Pancreas (tissue), 10 donors: ENCODE data around the gene KLF15. TPM values are rescaled to one million over a fixed set of nuclear protein-coding genes. Genes with fewer than 3 reads are reported as not detected.

Experiments used
- ATAC-seq, 4 donors: fragments of 200-7000 bp; cut with Tn5 transposase; one replicate each; pipeline versions ENCODE4 v1.8.0 to v1.9.1; 2020; ENCODE audit warnings: mild to moderate bottlenecking in 4 of 4, moderate library complexity in 4 of 4
- DNase-seq, 6 donors: peaks; one replicate each; pipeline ENCODE4 v3.0.0-alpha.2; 2020
- FAIRE-seq: peaks from 2 replicates; lab custom pipeline; 2012; peaks lifted over from hg19 to GRCh38; lab: Jason Lieb, UNC
- H3K27ac ChIP-seq, 4 donors: fragments of 200-600 bp; sonication (generic); 1 replicate in 3 of 4; 2 replicates in 1 of 4; pipeline versions ENCODE4 v1.5.0 to v1.8.0; 2020
- H3K27me3 ChIP-seq, 4 donors: fragments of 200-600 bp; one replicate each; pipeline ENCODE4 v1.8.0; 2021
- H3K36me3 ChIP-seq, 3 donors: fragments of 200-600 bp; sonication (generic) in 1 of 3; one replicate each; pipeline versions ENCODE4 v1.5.0 to v1.8.0; 2020 to 2021
- H3K4me1 ChIP-seq, 3 donors: fragments of 200-600 bp; one replicate each; pipeline ENCODE4 v1.8.0; 2021
- H3K4me3 ChIP-seq, 4 donors: fragments of 200-600 bp; sonication (generic) in 2 of 4; one replicate each; pipeline versions ENCODE4 v1.5.0 to v1.8.0; 2020 to 2021
- H3K9me3 ChIP-seq, 4 donors: fragments of 200-600 bp; one replicate each; pipeline ENCODE4 v1.8.0; 2021
- WGBS, 2 donors: extraction: QIAGEN DNeasy Blood & Tissue Kit; methylation state at CpG; one replicate each; pipeline ENCODE4 v1.1.7; 2013; 5-methylcytosine and 5-hydroxymethylcytosine counted together
- intact Hi-C, 3 donors: fragments of 100-400 bp; cut with DNase I; formaldehyde crosslinking; loops; one replicate each; pipeline versions ENCODE4 v1.11.1 to v1.14.2; 2022
- polyA plus RNA-seq, 2 donors: library from polyadenylated mRNA; stranded (reverse); fragments of 200-250 nt; gene quantifications; one replicate each; pipeline ENCODE4 v1.2.3, GENCODE V29; 2013
- total RNA-seq, 6 donors: library from RNA; stranded (reverse); fragmentation: NEBNext Ultra II Directional in 4 of 6; extraction: Animal tissue kit (Norgen Biotek cat#: 25700) in 4 of 6; gene quantifications; one replicate each; pipeline versions ENCODE4 v1.2.1 to v1.2.4, GENCODE V29; 2021 to 2023
- TF ChIP-seq, protein P1 (sequence below), 4 donors: fragments of 200-600 bp; sonication (generic) in 3 of 4; IDR thresholded peaks; one replicate each; pipeline versions ENCODE4 v1.5.0 to v1.8.0; 2021; ENCODE audit warnings: antibody characterized with exemption in 4 of 4
- donor health status: healthy with polysubstance abuse.
- donor health status: DM: no; HTN: no; CAD: no; lungs with moderate emphysema.
- donor health status: DM: no; HTN: no; CAD: no.
- donor health status: control.
- donor health status: control.
- donor health status: Bipolar disorder and iron deficiency.
- donor health status: DM: yes; HTN: yes; CAD: no.
- donor health status: DM: no; HTN: no; CAD: no.
- donor health status: DM: no; HTN: no; CAD: no.
- donor health status: DM: yes; HTN: yes; CAD: no.

KLF15 gene
- total and polyA plus RNA-seq, 8 donors: 11.3 to 38.3 (median 26.8) TPM

DNA sequence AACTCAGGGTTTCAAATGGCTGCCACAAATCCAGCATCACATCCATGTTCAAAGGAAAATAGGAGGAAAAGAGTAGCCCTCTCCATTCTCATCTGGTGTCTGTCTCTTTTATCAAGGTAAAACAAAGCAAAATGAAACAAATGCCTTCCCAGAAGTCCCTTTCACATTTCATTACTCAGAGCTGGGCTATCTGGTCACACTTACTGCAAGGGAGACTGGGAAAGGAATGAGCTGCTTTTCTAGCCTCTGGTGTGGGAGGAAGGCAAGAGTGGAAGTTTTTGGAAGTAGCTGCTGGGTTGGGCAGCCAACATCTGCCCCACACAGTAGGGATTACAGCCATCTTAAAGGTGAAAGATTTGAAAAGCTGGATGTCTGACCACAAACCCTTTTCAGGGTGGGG, 51.8 kb downstream of the KLF15 start:
- ATAC-seq: peak in 1 of 4 donors; percentile 31
- TF ChIP-seq, protein P1, sequence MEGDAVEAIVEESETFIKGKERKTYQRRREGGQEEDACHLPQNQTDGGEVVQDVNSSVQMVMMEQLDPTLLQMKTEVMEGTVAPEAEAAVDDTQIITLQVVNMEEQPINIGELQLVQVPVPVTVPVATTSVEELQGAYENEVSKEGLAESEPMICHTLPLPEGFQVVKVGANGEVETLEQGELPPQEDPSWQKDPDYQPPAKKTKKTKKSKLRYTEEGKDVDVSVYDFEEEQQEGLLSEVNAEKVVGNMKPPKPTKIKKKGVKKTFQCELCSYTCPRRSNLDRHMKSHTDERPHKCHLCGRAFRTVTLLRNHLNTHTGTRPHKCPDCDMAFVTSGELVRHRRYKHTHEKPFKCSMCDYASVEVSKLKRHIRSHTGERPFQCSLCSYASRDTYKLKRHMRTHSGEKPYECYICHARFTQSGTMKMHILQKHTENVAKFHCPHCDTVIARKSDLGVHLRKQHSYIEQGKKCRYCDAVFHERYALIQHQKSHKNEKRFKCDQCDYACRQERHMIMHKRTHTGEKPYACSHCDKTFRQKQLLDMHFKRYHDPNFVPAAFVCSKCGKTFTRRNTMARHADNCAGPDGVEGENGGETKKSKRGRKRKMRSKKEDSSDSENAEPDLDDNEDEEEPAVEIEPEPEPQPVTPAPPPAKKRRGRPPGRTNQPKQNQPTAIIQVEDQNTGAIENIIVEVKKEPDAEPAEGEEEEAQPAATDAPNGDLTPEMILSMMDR (IDR thresholded peaks at IDR 0.05): no peak
- no peaks in the 10 kb centered on the region for H3K4me1 ChIP-seq
- H3K36me3 ChIP-seq: no peaks in the 10 kb centered on the region
- intact Hi-C loops: no loop called here
- DNase-seq: no peak
- no peaks in the 10 kb centered on the region for H3K9me3 ChIP-seq
- no peaks in the 10 kb centered on the region for H3K27me3 ChIP-seq
- H3K27ac ChIP-seq: no peak overlapping the region
- no peak for FAIRE-seq
- no peak overlapping the region for H3K4me3 ChIP-seq

DNA sequence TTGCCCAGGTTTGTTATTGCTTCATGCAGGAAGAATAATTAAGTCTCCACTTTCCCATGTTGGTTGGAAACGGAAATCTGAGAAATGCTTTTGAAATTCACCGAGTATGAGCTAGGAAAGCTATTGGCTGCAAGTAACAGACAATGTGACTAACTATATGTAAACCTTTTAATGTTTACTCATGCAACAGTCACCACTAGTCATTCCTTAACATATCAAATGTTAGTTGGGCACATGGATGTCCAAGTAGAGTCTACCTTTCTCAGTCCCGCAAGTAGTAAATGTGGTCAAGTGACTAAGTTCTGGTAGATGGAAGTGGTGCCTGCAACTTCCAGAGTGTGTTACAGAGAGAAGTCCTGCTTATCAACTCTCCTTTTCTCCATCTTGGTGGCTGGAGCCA, 52.5 kb downstream of the KLF15 start:
- Histone ChIP-seq H3K27me3 (no peaks in the 10 kb centered on the region), H3K4me3 (no peak overlapping the region), H3K9me3 (no peaks in the 10 kb centered on the region), H3K27ac (no peak overlapping the region), H3K4me1 (no peaks in the 10 kb centered on the region), H3K36me3 (no peaks in the 10 kb centered on the region)
- DNase-seq (no peak), ATAC-seq (no peak), FAIRE-seq (no peak)
- TF ChIP-seq, protein P1 (IDR thresholded peaks at IDR 0.05): no peak
- intact Hi-C loops: no loop called here
- WGBS, 2 donors: 60 to 62% methylated on average over 3 of the region's 3 CpGs

DNA sequence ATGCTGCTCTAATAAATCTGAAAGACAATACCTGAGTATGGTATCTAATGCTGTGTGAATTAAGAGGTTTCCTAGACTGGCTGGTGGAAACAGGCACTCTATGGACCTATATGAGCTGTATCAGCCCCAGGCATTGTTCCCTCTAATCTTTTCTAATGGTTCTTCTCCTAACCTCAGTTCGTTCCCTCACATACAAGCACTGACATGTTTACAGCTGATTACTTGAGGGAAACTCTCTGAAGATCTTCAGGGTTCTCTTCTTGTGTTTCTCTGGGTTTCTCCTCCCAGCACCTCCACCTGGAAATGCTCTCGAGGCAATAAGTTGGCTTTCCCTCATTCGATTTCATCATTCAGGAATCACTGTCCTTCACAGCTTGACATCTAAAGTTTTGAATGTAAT, 52.9 kb downstream of the KLF15 start:
- FAIRE-seq: no peak
- H3K4me3 ChIP-seq: no peak overlapping the region
- 88 to 90% methylated on average over 3 of the region's 3 CpGs for WGBS, 2 donors
- no peaks in the 10 kb centered on the region for H3K27me3 ChIP-seq
- H3K9me3 ChIP-seq: no peaks in the 10 kb centered on the region
- intact Hi-C loops: no loop called here
- TF ChIP-seq, protein P1 (IDR thresholded peaks at IDR 0.05): no peak
- no peak for DNase-seq
- H3K36me3 ChIP-seq: no peaks in the 10 kb centered on the region
- no peaks in the 10 kb centered on the region for H3K4me1 ChIP-seq
- H3K27ac ChIP-seq: no peak overlapping the region
- ATAC-seq: no peak

GRCh38 chr3:126303272-126303671, 53.9 kb downstream of the KLF15 start:
- H3K27ac ChIP-seq: no peak overlapping the region
- no peaks in the 10 kb centered on the region for H3K27me3 ChIP-seq
- intact Hi-C loops: no loop called here
- no peaks in the 10 kb centered on the region for H3K9me3 ChIP-seq
- H3K4me3 ChIP-seq: no peak overlapping the region
- no peaks in the 10 kb centered on the region for H3K4me1 ChIP-seq
- FAIRE-seq (no peak), ATAC-seq (no peak), DNase-seq (no peak)
- TF ChIP-seq, protein P1 (IDR thresholded peaks at IDR 0.05): no peak
- H3K36me3 ChIP-seq: no peaks in the 10 kb centered on the region

- peak in 2 of 4 donors; percentile 70 to 82 for ATAC-seq
- Histone ChIP-seq H3K27me3 (no peaks in the 10 kb centered on the region), H3K27ac (no peak overlapping the region), H3K9me3 (no peaks in the 10 kb centered on the region), H3K4me3 (no peak overlapping the region), H3K4me1 (no peaks in the 10 kb centered on the region), H3K36me3 (no peaks in the 10 kb centered on the region)
- DNase-seq: peak in 1 of 6 donors; percentile 15
- FAIRE-seq: no peak
- intact Hi-C loops: no loop called here
- 81 to 82% methylated on average over 15 of the region's 15 CpGs for WGBS, 2 donors
- TF ChIP-seq, protein P1 (IDR thresholded peaks at IDR 0.05): no peak
Measured at GRCh38 chr3:126300761-126301481, 56.3 kb downstream of the KLF15 start.
